ENCODE results near the gene LTA4H.
"Not testable (repeated sequence)": the region's sequence is repeated elsewhere in the genome, so short reads cannot be mapped to it uniquely, and the experiment has no call there.

The LTA4H gene

DNA sequence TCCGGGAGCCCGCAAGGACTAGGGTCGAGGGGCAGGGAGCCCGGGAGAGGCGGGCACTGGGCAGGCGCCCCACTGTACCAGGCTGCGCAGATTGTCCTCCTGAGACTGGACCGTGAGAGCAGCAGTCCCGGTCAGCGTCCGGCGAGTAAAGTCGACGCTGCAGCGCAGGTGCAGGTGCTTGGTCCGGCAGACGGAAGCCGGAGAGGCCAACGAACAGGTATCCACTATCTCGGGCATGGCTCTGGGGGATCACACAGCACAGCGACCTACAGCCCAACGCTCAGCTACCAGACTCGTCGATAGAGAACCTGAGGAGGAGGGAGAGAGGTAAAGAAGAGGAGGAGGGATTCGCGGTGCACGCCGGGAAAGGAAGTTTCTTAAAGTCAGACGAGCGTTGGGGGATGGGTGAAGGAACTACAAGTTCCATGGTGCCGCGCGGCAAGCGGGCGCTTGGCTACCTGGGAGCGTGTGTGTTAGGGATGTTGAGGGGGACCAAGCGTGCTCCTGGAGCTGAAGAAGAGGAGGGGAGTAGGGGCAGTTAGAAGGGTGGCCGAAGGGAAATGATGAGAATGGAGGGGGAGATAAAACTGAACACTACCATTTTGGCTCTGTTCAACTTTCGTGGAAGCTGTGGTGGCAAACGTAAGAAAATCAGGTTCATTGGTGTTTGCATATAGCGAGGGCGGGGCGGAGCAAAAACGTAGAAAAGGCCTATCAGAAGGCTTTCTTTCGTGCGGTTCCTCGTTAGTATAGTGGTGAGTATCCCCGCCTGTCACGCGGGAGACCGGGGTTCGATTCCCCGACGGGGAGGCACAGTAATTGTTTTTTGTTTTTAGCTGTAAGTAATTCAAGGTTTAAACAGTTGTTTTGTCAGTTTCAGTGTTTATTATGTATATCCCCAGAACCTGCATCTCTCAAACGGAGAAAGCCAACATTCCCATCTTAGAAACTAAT lies at the start of gene LTA4H:
LTA4H (minus strand) TSS at position 305 of the 954 bp plus-strand sequence; CDS start at position 237, 68 bp downstream.
- peak; percentile 97 for DNase-seq

DNA sequence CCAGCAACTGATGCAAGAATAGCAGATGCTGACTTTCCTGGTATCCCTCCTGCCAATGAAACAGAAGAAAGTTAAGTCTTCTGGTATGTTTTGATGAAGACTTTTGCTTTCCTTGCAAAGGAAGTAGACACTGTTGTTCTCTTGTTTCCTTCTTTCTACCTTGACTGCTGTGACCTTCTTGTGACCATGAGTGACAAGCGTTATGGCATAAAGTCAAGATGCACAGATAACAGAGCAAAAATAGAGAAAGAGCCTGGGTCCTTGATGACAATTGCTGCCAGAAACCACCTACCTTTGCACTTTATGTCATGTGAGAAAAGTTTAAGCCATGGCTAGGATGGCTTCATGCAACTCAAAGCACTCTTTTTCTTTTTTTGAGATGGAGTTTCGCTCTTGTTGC lies 49.2 kb upstream of the LTA4H start:
- DNase-seq = no peak

DNA sequence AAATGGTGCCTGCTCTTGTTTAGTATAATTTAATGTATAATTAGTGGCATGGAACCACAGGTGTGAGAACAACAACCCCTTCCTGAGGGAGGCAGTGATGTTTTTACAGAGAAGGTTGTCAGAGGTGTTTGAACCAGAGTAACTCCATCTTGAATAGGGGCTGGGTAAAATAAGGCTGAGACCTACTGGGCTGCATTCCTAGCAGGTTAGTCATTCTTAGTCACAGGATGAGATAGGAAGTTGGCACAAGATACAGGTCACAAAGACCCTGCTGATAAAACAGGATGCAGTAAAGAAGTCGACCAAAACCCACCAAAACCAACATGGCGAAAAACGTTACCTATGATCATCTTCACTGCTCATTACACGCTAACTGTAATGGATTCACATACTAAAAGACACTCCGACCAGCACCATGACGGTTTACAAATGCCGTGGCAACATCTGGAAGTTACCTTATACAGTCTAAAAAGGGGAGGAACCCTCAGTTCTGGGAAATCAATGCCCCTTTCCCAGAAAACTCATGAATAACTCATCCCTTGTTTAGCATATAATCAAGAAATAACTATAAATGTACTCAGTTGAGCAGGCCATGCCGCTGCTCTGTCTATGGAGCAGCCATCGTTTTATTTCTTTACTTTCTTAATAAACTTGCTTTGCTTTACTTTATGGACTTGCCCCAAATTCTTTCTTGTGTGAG lies 47.8 kb upstream of the LTA4H start:
- no peak for DNase-seq

DNA sequence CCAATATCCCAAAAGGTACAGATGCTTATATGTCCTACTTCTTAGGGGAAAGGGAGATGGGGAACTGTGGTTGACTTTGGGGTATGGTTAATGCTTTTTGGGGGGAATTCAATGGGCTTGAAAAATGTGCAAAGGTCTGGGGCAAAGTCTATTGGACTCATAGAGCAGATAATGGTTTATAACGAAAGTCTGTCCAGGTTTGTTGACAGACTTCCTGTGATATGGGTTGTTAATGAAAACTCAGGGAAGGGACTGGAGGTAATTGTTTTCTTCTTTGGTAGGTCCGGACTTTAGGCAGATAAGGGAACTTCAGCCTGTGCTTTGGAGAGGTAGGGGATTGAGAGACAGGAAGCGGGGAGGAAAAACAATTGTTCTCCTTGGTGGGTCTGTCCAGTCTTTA lies 46.2 kb upstream of the LTA4H start:
- no peak for DNase-seq

DNA sequence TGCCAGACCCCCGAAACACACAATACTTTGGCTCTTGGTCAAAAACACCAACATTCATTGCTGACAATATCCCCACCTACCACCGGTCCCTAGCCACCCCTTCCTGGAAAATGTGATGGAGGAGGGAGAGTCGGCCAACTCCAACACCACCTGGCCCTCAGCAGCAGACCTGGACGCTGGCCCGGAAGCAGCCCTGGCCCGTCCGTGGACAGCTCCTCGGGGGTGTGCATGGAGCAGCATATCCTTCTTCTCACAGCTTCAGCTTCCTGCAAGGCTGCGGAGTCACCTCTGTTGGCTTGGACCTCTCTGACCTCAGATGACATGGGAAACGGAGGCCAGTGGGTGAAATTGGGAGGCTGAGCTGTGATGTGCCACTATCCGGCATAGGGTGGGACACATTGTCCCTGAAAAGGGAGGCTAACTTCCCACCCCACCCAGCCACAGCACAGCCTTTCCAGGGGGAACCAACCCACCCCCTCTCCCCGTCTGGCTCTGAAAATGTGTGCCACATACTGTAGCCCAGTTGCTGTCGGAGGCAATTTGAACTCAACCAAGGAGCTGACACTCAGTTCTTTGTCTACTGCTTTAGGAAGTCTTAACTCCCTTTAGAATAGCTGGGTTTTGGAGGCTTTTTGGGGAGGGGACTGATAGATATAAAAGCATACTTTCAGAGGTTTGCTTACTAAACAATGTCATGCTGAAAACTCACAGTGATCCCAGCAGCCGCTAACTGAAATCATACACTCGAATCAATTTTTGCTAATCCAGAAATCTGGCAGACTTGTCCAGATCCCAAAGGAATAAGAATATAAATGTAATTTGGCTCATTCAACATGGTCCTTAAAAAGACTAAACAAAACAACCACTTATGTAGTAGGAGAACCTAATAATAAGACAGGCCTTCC lies 43.1 kb upstream of the LTA4H start:
- DNase-seq = no peak

DNA sequence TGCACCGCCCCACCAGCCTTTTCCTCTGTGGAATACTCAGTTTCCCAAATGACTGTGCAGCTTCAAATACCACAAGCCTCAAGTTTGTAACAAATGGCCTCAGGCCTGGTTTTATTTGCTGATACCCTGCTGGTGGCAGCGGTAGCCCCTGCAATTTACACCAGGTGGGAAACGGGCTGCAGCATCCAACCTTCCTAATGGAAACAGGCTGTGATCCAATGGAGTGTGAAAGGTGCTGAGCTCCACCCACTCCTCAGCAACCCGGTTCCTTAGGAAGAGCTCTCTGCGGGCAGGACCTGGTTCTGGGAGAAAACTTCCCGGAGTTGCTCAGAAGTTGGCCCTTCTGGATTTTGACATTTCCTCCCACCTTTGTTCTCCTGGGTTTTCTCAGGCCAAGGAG lies 41.7 kb upstream of the LTA4H start:
- DNase-seq = no peak

DNA sequence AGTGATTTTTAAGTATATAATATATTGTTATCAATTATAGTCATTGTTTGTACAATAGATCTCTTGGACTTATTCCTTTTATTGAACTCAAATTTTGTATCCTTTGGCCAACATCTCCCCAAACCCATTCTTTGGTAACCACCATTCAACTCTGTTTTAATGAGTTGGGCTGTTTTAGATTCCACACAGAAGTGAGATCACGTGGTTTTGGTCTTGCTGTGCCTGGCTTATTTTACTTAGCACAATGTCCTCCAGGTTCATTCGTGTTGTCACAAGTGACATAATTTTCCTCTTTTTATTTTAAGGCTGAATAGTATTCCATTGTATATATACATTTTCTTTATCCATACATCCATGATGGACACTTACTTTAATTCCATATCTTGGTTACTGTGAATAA lies 40.2 kb upstream of the LTA4H start:
- no peak for DNase-seq

DNA sequence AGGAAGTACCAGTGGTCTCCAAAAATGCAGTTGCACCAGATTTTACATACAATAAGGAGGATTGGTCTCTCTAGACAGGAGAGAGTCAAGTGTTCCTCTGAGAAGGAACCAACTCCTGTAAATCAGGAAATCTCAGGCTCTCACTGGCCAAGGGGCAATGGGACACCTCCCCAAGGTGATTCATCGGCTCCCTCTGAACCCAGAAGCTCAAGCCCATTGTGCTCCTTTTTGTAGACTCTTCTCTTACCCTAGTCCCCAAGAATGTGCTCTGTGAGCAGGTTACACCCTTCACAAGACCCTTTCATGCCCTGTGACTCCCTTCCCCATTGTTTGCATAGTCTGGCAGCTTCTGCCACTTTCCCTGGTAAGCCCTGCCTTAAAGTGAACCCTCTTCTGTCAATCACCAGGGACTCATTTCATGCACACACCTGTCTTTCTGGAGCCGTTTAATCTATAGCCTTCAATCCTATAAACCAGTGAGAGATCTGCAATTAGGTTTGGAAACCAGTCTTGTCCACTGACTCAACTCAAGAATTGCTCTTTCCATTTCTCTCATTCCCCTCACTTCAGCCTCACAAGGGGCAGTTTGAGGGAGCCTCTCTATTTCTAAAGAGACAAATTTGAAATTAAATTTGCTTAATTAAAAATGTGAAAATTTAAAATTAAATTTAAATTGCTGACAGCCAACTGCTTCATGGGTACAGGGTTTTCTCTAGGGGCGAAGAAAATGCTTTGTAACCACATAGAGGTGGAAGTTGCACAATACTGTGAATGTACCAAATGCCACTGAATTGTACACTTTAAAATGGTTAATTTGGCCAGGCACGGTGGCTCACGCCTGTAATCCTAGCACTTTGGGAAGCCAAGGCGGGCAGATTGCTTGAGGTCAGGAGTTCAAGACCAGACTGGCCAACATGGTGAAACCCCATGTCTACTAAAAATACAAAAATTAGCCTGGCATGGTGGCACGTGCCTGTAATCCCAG lies 38.3 kb upstream of the LTA4H start:
- no peak for DNase-seq

DNA sequence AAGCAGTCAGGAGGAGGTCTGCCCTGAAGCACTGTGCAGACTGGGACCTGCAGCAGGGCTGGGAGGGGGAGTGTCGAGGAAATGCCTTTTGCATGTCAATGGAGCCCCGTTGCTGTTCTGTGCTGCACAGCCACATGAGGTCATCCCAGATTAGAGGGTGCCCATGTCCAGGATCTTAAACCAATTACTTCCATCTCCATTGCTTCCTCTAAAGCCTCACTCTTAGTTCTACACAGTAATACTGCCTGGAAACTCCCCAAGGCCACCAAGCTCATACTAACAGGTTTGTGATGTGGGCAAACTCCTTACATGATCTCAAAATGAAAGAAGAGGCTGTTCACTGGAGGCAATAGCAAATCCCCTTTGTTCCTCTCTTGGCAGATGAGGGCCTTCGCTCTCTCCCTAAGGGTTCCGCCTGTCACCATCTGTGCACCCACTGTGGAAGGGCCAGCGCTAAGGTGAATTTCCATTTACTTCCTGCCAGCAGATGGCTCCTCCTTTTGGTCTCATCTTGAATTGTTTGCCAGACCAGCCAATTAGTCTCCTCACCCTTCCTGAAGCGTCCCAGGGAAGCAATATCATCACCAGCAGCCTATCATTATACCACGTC lies 35.4 kb upstream of the LTA4H start:
- peak; percentile 11 for DNase-seq

DNA sequence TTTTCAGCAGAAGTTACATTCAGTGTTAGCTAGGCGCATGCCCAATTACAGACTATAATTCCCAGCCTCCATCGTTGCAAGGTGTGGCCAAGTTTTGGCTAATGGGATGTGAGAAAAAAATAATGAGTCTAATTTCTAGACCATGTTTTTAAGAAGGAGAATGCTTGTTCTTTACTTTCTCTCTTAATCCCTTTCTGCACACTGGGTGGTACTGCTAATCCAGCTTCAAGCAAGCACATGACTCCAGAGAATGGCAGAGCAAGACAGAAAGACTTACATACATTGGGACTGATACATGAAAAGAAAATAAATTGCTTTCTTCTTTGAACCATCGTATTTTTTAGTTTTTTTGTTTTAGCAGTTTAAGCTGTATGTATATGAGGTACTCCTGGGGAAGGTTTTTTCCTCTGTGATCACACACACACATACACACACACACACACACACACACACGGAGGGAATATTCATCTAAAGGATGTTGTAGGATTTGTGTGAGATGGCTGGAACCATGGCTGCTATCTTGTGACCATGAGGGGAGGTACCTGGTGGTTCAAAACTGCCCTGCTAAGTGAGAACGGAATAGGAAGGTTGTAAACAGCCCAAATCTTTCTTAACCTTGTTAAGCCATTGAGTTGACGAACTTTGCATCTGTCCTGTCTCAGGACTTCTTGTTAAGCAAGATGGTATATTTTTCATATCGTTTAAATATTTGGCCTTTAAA lies 34.3 kb upstream of the LTA4H start:
- no peak for DNase-seq

DNA sequence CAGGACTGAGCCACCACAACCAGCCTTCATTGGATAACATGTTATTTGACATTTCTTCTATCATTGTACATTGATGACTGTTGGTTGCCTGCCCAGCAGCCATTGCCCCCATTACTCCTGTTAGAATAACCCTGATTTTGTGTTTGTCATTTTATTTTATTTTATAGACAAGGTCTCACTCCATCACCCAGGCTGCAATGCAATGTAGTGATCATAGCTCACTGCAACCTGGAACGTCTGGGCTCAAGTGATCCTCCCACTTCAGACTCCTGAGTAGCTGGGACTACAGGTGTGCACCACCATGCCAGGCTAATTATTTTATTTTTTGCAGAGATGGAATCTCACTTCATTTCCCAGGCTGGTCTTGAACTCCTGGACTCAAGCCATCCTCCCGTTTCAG lies 33.2 kb upstream of the LTA4H start:
- DNase-seq = no peak

DNA sequence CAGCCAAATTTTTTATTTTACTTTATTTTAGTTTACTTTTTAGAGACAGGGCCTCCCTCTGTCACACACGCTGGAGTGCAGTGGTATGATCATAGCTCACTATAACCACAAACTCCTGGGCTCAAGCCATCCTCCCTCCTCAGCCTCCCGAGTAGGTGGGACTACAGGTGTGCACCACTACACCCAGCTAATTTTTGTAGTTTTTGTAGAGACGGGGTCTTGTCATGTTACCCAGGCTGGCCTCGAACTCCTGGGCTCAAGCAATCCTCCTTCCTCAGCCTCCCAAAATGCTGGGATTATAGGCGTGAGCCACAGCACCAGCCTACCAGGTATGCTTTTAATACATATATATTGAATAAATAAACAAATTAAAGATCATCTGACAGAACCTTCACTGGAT lies 32.7 kb upstream of the LTA4H start:
- DNase-seq = no peak

DNA sequence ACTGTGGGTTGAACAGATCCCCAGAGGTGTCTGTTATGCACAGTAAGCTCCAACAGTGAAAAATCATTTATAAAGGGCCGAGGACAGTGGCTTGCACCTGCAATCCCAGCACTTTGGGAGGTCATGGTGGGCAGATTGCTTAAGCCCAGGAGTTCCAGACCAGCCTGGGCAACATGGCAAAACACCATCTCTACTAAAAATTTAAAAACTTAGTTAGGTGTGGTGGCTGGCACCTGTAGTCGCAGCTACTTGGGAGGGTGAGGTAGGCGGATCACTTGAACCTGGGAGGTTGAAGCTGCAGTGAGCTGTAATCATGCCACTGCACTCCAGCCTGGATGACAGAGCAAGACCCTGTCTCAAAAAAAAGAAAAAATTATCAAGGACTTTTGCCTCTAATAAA lies 30.4 kb upstream of the LTA4H start:
- not testable (repeated sequence) for DNase-seq

DNA sequence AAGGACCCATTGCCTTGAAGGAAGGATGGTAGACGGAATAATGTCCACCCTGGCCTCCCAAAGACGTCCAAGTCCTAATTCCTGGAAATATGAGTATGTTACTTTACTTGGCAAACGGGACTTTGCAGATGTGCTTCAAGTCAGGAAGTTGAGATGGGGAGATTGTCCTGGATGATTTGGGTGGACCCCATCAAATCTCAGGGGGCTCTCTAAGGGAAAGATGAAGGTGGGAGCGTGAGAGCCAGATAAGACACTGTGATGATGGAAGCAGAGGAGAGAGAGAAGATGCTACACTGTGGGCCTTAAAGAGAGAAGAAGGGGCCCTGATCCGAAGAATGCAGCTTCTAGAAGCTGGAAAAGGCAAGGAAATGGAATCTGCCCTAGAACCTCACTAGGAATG lies 29.6 kb upstream of the LTA4H start:
- no peak for DNase-seq

DNA sequence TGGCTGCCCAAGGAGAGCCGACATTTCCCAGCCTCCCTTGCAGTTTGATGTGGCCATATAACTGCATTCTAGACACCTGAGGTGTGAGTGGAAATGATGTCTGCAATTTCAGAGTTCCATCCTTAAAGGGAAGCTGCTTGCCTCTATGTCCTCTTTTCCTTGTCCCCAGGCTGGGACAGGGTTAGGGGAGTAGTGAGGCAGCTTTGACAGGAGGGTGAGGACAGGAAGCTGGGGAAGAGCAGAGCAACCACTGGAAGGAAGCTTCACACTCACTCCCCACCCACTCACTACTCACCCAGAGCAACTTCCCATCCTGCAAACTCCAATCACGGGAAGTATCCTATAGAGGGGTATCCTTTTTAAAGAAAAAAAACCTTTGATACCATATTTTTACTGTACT lies 28.9 kb upstream of the LTA4H start:
- DNase-seq = peak; percentile 16

DNA sequence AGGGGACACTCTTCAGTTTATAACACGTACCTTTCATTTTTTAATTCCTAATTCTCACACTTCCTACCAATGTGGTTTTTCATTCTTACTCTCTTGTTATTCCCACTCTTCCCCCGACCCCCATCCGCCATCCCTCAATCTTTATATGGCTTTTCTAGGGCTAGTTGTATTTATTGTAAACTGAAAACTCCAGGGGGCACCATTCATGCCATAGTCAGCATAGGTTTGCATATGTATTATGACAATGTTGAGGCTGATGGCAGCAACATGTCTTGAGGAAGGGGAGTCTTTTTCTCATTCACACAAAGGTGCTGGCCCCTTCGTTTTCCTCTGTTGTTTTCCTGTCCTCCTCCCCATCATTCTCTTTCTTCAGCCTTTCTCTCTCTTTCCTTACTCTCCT lies 27.7 kb upstream of the LTA4H start:
- peak; percentile 38 for DNase-seq

DNA sequence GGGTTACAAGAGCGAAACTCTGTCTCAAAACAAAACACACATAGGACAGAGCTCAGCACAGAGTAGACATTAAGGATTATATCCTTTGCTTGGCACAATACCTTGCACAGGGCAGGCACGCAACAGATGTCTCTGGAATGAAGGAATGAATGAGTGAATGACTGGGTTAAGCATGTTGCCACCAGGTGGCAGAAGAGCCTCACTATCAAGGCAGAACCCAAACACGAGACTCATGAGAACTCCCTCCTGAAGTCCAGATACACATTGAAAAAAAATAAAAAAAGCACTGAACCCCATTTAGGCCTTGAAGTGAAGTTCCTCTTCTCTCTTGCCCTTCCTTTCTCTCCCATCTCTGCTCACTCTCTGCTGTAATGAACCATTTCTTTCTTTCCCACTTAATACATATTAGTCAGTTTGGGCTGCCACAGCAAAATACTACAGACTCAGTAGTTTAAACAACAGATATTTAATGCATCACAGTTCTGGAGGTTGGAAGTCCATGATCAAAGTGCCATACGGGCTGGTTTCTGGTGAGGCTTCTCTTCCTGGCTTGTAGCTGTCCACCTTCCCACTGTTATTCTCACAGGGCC lies 26.6 kb upstream of the LTA4H start:
- peak; percentile 86 for DNase-seq

DNA sequence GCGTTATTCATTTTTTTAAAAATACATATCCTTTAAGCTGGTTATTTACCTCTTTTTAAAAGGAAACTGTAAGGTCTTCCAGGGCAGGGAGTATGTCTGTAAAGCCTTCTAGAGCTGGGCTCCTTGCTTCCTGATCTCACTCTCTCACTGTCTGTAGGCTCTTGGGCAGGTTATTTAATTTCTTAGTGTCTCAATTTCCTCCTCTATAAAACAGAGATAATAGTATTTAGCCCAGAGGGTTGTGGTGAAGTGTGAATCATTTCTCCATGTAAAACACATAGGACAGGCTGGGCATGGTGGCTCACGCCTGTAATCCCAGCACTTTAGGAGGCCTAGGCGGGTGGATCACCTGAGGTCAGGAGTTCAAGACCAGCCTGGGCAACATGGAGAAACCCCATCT lies 25.9 kb upstream of the LTA4H start:
- no peak for DNase-seq

DNA sequence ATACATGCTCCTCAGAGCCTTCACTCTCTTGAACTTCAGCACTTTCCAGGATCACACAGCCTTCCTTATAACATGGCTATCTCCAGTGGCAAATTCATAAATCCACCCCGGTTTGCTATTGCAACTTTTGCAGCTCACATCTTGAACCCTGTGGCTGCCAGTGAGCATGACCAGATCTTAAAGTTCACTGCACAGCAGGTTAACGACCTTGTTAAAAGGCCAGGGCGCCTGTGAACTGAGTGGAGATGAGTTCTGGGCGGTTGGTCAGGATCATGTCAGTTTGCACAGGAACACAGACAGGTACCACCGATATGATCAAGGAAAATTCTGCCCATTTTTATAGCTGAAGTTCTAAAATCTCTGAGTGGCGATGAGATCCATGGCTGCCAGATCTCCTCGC lies 24.7 kb upstream of the LTA4H start:
- no peak for DNase-seq

DNA sequence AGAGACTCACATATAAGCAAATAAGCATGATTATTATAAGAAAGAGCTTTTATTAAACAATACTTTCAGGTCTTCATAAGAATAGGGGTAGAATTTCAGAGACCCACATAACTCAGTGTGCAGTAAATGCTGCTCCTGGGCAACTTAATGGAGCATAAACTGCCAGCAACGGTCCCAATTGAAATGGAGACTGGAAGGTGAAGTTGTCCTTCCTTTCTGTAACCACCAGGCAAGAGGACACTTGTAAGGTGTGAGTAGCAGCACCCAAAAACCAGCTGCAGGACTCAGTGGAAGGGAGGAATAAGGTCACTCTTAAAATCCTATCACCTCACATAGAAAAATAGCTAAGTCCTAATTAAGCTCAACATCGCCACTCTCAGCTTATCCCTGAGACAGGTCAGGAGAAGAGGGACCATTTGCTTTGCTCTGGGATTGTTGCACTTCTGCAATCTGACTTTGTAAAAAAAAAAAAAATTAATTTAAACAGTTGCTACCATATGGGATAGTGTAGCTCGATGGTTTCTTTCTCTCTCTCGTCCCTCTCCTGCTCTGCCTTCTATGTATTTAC lies 22.7 kb upstream of the LTA4H start:
- no peak for DNase-seq

All from CD4-positive, alpha-beta T cell treated with Interleukin-17A for 4 hours (primary cell).